ENCODE measurements around the gene SIK2. TPM values are rescaled to one million over a fixed set of nuclear protein-coding genes. Genes with fewer than 3 reads are reported as not detected.

The SIK2 gene
- total RNA-seq: 2.4 TPM

GRCh38 chr11:111601979-111602864 is at the start of gene SIK2:
Gene SIK2, plus strand, starts transcription at chr11:111602449. Its CDS starts 115 bp downstream, at chr11:111602564.
- Histone ChIP-seq H3K4me1 (ENCODE audit: insufficient read depth, low read length) (peaks cover 15% of the 10 kb centered on the region), H3K27me3 (ENCODE audit: insufficient read depth, low read length) (no peaks in the 10 kb centered on the region), H3K4me3 (ENCODE audit: low read length) (peak within 1 kb of the TSS; percentile 69), H3K9me3 (ENCODE audit: low read depth, low read length) (no peaks in the 10 kb centered on the region)

- no peaks in the 10 kb centered on the region for H3K4me1 ChIP-seq (ENCODE audit: insufficient read depth, low read length)
- H3K27me3 ChIP-seq (ENCODE audit: insufficient read depth, low read length): no peaks in the 10 kb centered on the region
- H3K9me3 ChIP-seq (ENCODE audit: low read depth, low read length): no peaks in the 10 kb centered on the region
- H3K4me3 ChIP-seq (ENCODE audit: low read length): no peak overlapping the region
These were observed 47.7 kb upstream of the SIK2 start for GRCh38 chr11:111554532-111554931.

DNA sequence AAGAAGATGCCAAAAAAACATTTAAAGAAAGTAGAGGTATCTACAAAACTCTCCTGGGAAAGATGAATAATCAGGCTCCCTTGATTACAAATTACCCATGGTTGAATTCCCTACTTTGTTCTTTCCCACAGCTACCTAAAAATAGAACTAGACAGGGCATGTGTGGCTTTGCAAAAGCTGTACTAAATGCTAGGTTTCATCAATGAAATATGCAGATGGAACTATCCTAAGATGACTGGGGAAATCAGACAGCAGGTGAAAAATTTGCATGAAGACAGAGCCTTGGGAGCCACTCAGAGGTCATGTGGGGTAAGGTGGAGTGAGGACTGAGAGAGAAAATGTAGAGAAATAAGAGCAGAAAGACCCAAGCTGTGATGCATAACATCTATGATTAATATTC is 47.0 kb upstream of the SIK2 start:
- Histone ChIP-seq H3K4me1 (ENCODE audit: insufficient read depth, low read length) (no peaks in the 10 kb centered on the region), H3K4me3 (ENCODE audit: low read length) (no peak overlapping the region), H3K9me3 (ENCODE audit: low read depth, low read length) (no peaks in the 10 kb centered on the region), H3K27me3 (ENCODE audit: insufficient read depth, low read length) (no peaks in the 10 kb centered on the region)

DNA sequence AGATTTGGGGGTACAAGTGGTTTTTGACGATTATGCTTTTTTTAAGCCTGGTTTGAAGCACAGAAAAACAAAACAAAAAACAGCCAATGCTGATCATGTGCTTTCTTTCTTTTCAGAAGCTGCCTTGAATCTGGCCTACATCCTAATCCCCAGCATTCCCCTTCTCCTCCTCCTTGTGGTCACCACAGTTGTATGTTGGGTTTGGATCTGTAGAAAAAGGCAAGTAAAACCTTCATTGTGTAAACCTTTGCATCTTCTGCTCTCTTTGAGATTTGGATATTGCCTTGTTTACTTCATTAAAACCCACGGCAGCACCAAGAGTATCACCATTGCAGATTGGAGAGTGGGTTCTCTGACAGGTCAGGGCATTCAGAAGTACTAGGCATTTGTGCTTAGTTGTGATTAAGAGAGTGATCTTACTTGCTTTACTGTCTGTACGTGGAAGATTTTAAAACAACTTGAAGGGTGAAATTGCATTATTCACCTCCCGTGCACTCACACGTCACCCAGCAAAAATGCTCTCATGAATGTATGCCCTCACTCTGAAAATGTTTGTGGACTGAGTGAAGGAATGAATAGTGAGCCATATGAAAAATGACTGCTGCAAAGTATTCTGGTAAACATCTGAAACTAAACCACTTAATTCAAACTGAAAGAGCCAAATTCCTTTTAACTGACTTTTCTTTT is 44.7 kb upstream of the SIK2 start:
- Histone ChIP-seq H3K4me3 (ENCODE audit: low read length) (no peak overlapping the region), H3K27me3 (ENCODE audit: insufficient read depth, low read length) (no peaks in the 10 kb centered on the region), H3K4me1 (ENCODE audit: insufficient read depth, low read length) (no peaks in the 10 kb centered on the region), H3K9me3 (ENCODE audit: low read depth, low read length) (no peaks in the 10 kb centered on the region)

DNA sequence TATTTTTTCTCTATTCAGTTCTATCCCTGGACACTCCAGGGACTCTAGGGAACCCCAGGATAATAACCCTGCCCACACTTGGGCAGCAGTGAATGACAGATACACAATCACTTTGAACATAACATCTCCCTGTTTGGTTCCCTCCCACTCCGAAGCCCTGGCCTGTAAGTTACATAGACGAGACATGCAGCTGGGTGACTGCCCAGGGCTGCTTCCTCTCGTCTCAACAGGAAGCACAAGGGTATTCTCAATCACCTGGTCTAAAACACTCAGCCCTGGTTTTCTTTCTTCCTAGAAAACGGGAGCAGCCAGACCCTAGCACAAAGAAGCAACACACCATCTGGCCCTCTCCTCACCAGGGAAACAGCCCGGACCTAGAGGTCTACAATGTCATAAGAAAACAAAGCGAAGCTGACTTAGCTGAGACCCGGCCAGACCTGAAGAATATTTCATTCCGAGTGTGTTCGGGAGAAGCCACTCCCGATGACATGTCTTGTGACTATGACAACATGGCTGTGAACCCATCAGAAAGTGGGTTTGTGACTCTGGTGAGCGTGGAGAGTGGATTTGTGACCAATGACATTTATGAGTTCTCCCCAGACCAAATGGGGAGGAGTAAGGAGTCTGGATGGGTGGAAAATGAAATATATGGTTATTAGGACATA is 42.3 kb upstream of the SIK2 start:
- H3K9me3 ChIP-seq (ENCODE audit: low read depth, low read length): no peaks in the 10 kb centered on the region
- no peaks in the 10 kb centered on the region for H3K27me3 ChIP-seq (ENCODE audit: insufficient read depth, low read length)
- H3K4me1 ChIP-seq (ENCODE audit: insufficient read depth, low read length): no peaks in the 10 kb centered on the region
- H3K4me3 ChIP-seq (ENCODE audit: low read length): no peak overlapping the region

DNA sequence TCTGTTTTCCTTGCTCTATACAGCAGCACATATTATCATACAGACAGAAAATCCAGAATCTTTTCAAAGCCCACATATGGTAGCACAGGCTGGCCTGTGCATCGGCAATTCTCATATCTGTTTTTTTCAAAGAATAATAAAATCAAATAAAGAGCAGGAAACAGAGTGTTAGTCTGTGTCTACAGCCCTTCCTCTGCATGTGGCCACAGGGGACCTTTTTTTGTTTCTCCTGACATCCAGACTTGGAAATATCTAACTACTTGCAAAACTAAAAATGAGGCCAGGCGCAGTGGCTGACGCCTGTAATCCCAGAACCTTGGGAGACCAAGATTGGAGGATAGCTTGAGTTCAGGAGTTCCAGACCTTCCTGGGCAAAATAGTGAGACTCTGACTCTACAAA is 41.4 kb upstream of the SIK2 start:
- no peaks in the 10 kb centered on the region for H3K9me3 ChIP-seq (ENCODE audit: low read depth, low read length)
- H3K27me3 ChIP-seq (ENCODE audit: insufficient read depth, low read length): no peaks in the 10 kb centered on the region
- H3K4me3 ChIP-seq (ENCODE audit: low read length): no peak overlapping the region
- no peaks in the 10 kb centered on the region for H3K4me1 ChIP-seq (ENCODE audit: insufficient read depth, low read length)

DNA sequence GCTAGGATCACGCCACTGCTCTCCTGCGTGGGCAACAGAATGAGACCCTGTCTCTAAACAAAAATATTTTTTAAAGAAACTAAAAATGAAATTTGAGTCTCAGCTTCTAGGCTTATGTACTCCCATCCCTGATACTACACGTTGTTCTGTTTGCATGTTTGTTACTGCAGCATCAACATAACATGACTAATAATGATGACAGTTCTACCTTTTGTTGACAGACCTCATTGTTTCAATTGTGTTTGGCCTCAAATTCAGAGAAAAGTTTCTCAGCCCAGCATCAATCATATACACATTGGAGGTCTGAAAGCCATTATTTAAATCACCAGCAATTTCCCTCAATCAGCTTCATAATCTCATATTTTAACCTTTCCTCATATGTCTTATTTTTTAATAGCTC is 40.9 kb upstream of the SIK2 start:
- no peaks in the 10 kb centered on the region for H3K9me3 ChIP-seq (ENCODE audit: low read depth, low read length)
- H3K4me3 ChIP-seq (ENCODE audit: low read length): no peak overlapping the region
- no peaks in the 10 kb centered on the region for H3K27me3 ChIP-seq (ENCODE audit: insufficient read depth, low read length)
- H3K4me1 ChIP-seq (ENCODE audit: insufficient read depth, low read length): no peaks in the 10 kb centered on the region

DNA sequence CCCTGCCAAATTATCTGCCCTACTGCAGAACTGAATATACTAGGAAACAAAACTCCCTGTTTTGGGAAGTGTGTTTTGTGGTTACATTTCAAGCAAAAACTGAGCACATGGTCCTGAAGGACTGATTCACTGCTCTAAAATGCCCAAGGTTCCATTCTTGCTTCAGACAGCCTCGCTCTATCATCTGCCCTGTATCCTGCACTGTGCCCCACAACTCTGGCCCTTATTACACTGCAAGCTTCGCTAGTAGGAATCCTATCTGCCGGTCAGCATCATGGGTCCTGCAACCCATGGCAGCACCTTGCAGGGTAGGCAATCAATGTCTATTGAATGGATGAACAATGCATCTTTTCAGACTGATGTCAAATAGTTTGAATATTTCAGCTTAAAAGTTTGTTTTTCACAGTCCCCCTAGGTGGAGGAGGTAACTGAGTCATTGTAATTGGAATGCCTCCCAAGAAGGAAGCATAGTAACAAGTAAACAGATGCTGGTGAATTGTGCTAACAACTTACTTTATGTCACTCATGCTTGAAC is 40.4 kb upstream of the SIK2 start:
- H3K27me3 ChIP-seq (ENCODE audit: insufficient read depth, low read length): no peaks in the 10 kb centered on the region
- no peaks in the 10 kb centered on the region for H3K9me3 ChIP-seq (ENCODE audit: low read depth, low read length)
- H3K4me1 ChIP-seq (ENCODE audit: insufficient read depth, low read length): no peaks in the 10 kb centered on the region
- no peak overlapping the region for H3K4me3 ChIP-seq (ENCODE audit: low read length)

- no peaks in the 10 kb centered on the region for H3K9me3 ChIP-seq (ENCODE audit: low read depth, low read length)
- H3K4me1 ChIP-seq (ENCODE audit: insufficient read depth, low read length): no peaks in the 10 kb centered on the region
- no peaks in the 10 kb centered on the region for H3K27me3 ChIP-seq (ENCODE audit: insufficient read depth, low read length)
- no peak overlapping the region for H3K4me3 ChIP-seq (ENCODE audit: low read length)
These were observed 39.4 kb upstream of the SIK2 start for GRCh38 chr11:111562692-111563389.

GRCh38 chr11:111565114-111565720 is 37.0 kb upstream of the SIK2 start:
- no peaks in the 10 kb centered on the region for H3K9me3 ChIP-seq (ENCODE audit: low read depth, low read length)
- no peaks in the 10 kb centered on the region for H3K4me1 ChIP-seq (ENCODE audit: insufficient read depth, low read length)
- H3K4me3 ChIP-seq (ENCODE audit: low read length): no peak overlapping the region
- H3K27me3 ChIP-seq (ENCODE audit: insufficient read depth, low read length): no peaks in the 10 kb centered on the region

DNA sequence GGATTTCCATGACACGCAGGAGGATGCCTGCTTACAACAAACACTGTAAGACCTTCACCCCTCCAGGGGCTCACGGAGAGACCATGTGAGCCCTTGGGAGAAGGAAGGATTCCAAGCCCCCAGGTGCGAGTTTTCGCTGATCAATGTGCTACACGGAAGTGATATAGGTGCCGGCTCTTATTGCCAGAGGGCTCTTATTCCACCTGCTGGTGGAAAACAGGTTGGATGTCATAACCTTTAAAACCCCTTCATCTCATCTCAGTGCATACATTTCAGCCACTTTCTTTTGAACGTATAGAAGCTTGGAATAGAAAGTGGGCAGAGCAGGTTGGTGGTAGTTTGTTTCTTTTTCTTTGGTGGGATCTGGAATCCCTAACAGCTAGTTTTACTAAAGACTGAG is 35.9 kb upstream of the SIK2 start:
- Histone ChIP-seq H3K4me1 (ENCODE audit: insufficient read depth, low read length) (no peaks in the 10 kb centered on the region), H3K27me3 (ENCODE audit: insufficient read depth, low read length) (no peaks in the 10 kb centered on the region), H3K9me3 (ENCODE audit: low read depth, low read length) (no peaks in the 10 kb centered on the region), H3K4me3 (ENCODE audit: low read length) (no peak overlapping the region)

DNA sequence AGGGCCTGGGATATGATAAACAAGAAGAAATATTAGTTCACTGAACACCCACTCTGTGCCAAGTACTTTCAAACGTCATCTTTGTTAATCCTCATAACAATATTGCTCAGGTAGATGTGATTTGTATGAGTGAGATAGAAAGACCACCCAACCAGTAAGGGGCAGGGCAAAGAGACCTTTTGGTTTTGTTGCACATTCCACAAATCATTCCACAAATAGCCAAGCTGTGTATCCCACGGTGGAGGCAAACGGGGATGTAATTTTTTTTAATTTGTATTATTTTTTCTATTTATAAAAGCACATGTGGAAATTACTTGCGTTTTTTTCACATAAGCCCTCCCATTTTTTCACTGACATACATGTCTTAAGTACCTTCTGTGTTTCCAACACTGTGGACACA is 32.8 kb upstream of the SIK2 start:
- H3K27me3 ChIP-seq (ENCODE audit: insufficient read depth, low read length): no peaks in the 10 kb centered on the region
- no peaks in the 10 kb centered on the region for H3K9me3 ChIP-seq (ENCODE audit: low read depth, low read length)

GRCh38 chr11:111570796-111571195 is 31.5 kb upstream of the SIK2 start:
- Histone ChIP-seq H3K4me1 (ENCODE audit: insufficient read depth, low read length) (no peaks in the 10 kb centered on the region), H3K27me3 (ENCODE audit: insufficient read depth, low read length) (no peaks in the 10 kb centered on the region), H3K4me3 (ENCODE audit: low read length) (no peak overlapping the region), H3K9me3 (ENCODE audit: low read depth, low read length) (no peaks in the 10 kb centered on the region)

More for the DNA sequence above, 32.8 kb upstream of the SIK2 start:
- Histone ChIP-seq H3K4me3 (ENCODE audit: low read length) (no peak overlapping the region), H3K4me1 (ENCODE audit: insufficient read depth, low read length) (no peaks in the 10 kb centered on the region)

DNA sequence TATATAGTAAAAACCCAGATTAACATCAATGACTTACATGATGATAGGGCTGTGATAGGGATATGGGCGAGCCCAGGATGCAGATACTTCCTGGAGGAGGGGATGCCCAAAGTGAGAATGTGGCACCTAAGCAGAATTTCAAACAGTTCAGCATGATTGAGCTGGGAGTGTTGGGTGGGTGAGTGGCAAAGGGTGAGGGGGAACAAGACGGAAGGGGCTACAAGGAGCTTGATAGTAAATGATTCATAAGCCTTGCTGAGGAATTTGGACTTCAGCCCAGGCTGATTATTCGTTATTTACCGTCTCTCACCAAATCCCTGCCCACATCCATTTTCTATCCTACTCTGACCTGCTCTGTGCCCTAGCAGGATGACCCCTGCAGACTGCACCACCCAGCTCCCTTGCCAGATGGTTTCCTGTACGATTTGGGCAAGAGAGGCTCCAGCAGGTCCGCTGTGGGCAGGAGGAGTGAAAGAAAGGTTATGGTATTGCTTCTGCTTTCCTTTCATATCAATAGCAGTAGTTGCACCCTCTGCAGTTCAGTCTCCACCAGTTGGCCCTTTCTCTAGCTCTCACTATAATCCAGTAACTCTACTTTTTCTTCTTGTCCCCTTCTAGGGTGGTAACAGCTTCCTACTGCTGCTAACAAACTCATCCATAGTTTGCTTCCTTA is 30.3 kb upstream of the SIK2 start:
- Histone ChIP-seq H3K4me1 (ENCODE audit: insufficient read depth, low read length) (no peaks in the 10 kb centered on the region), H3K27me3 (ENCODE audit: insufficient read depth, low read length) (no peaks in the 10 kb centered on the region), H3K9me3 (ENCODE audit: low read depth, low read length) (no peaks in the 10 kb centered on the region), H3K4me3 (ENCODE audit: low read length) (no peak overlapping the region)

Data from mononuclear cell (primary cell).